HepG2 (cell line): Measurements from ENCODE around the gene PARVB. TPM values are rescaled to one million over a fixed set of nuclear protein-coding genes. Genes with fewer than 3 reads are reported as not detected.

Source experiments
- ATAC-seq: fragments of 200-7000 bp; cut with Tn5 transposase; 3 replicates; pipeline ENCODE4 v1.9.1; 2020; ENCODE audit warnings: mild to moderate bottlenecking, moderate library complexity
- BruUV-seq: library from RNA; stranded (reverse); fragments of 400-500 nt; replicated peaks from 2 replicates; lab custom pipeline; 2021; lab: Mats Ljungman, UMichigan
- CTCF ChIA-PET: fragments of 300-600 bp; formaldehyde crosslinking; extraction: SDS; loops from one replicate; lab custom pipeline; 2021; ENCODE audit warnings: low total read pairs, inconsistent platforms, low intra/inter-chr PET ratio; lab: Yijun Ruan, JAX
- POLR2A ChIA-PET: fragments of 350-600 bp; sonication (Branson Sonifier 250); formaldehyde crosslinking; loops from one replicate; lab custom pipeline; 2020; ENCODE audit warnings: antibody characterized with exemption, inconsistent platforms; lab: Yijun Ruan, JAX
- DNase-seq: peaks from one replicate; pipeline ENCODE4 v3.0.0-alpha.2; 2015; ENCODE audit warnings: low spot score
- FAIRE-seq: peaks from 3 replicates; lab custom pipeline; 2011; peaks lifted over from hg19 to GRCh38; lab: Jason Lieb, UNC
- H2AFZ ChIP-seq: one replicate; pipeline ENCODE4 v1.6.1; 2011; ENCODE audit warnings: low read length, inconsistent platforms
- H3K27ac ChIP-seq: fragments of 300-600 bp; 3 replicates; pipeline ENCODE4 v1.8.0; 2011; ENCODE audit warnings: mixed run types, mild to moderate bottlenecking, mixed read lengths, low read length, inconsistent platforms; ENCODE audit not compliant: insufficient read depth; ENCODE audit errors: extremely low read length
- H3K27me3 ChIP-seq, 2 experiments: fragments of 200-600 bp in 1 of 2; 2 replicates in 1 of 2; 3 replicates in 1 of 2; pipeline versions ENCODE4 v1.6.0 to v1.8.0; 2011; ENCODE audit warnings: low read length in 2 of 2, mild to moderate bottlenecking in 2 of 2, moderate library complexity in 2 of 2, inconsistent platforms in 1 of 2; ENCODE audit not compliant: insufficient read depth in 2 of 2, control insufficient read depth in 1 of 2
- H3K36me3 ChIP-seq, 2 experiments: fragments of 200-600 bp in 1 of 2; replicated peaks in 1 of 2; 2 replicates in 1 of 2; 3 replicates in 1 of 2; pipeline versions ENCODE4 v1.5.1 to v1.8.0; 2011; ENCODE audit warnings: low read length in 2 of 2, inconsistent platforms in 1 of 2; ENCODE audit not compliant: insufficient read depth in 2 of 2, control insufficient read depth in 1 of 2
- H3K4me1 ChIP-seq: 2 replicates; pipeline ENCODE4 v1.5.1; 2012; ENCODE audit warnings: low read length, inconsistent platforms; ENCODE audit not compliant: insufficient read depth
- H3K4me2 ChIP-seq: 2 replicates; pipeline ENCODE4 v1.6.0; 2011; ENCODE audit warnings: low read depth, low read length, inconsistent platforms
- H3K4me3 ChIP-seq, 3 experiments: fragments of 200-600 bp in 1 of 3; sonication (generic), shearing (Covaris generic) in 1 of 3; replicated peaks in 1 of 3; 2 replicates each; pipeline ENCODE4 v1.5.1; 2011 to 2016; ENCODE audit warnings: low read length in 3 of 3, inconsistent platforms in 2 of 3, low read depth in 2 of 3, mild to moderate bottlenecking in 2 of 3, control low read depth in 1 of 3, mixed read lengths in 1 of 3; ENCODE audit not compliant: insufficient read depth in 1 of 3
- H3K79me2 ChIP-seq: one replicate; pipeline ENCODE4 v1.6.1; 2011; ENCODE audit warnings: low read length, inconsistent platforms; ENCODE audit not compliant: insufficient read depth
- H3K9ac ChIP-seq: 2 replicates; pipeline ENCODE4 v1.6.0; 2011; ENCODE audit warnings: mild to moderate bottlenecking, low read depth, low read length, inconsistent platforms; ENCODE audit not compliant: insufficient read depth
- H3K9me3 ChIP-seq: 2 replicates; pipeline ENCODE4 v1.5.1; 2012; ENCODE audit warnings: mild to moderate bottlenecking, low read length
- H4K20me1 ChIP-seq: 2 replicates; pipeline ENCODE4 v1.6.0; 2011; ENCODE audit warnings: inconsistent platforms, mild to moderate bottlenecking, low read length, moderate library complexity; ENCODE audit not compliant: insufficient read depth
- ARNTL ChIP-seq: sonication (generic); formaldehyde crosslinking; IDR thresholded peaks from 2 replicates; pipeline ENCODE4 v1.4.0; 2020; ENCODE audit warnings: mild to moderate bottlenecking, missing genetic modification reagents
- ZFP1 ChIP-seq: IDR thresholded peaks from 2 replicates; pipeline ENCODE4 v1.6.1; 2016
- ZNF121 ChIP-seq: sonication (generic); formaldehyde crosslinking; IDR thresholded peaks from 2 replicates; pipeline ENCODE4 v1.5.0; 2020; ENCODE audit warnings: mild to moderate bottlenecking, missing genetic modification reagents
- ZNF34 ChIP-seq: sonication (generic); formaldehyde crosslinking; IDR thresholded peaks from 2 replicates; pipeline ENCODE4 v1.4.0; 2020; ENCODE audit warnings: mild to moderate bottlenecking, missing genetic modification reagents, borderline replicate concordance
- WGBS: methylation state at CpG from one replicate; pipeline ENCODE4 v1.1.6; 2017; ENCODE audit warnings: low lambda C conversion rate; 5-methylcytosine and 5-hydroxymethylcytosine counted together
- in situ Hi-C: cut with HindIII; loops from 2 replicates; pipeline ENCODE4 v1.10.0; 2017; ENCODE audit warnings: low pct_unique_long_range_greater_than_20kb; ENCODE audit not compliant: extremely low pct_ligation_motif_present
- intact Hi-C: fragments of 100-400 bp; cut with micrococcal nuclease; formaldehyde crosslinking; loops from one replicate; pipeline ENCODE4 v1.10.0; 2022; ENCODE audit not compliant: unreplicated experiment
- polyA plus RNA-seq, 8 experiments: library from polyadenylated mRNA; depleted of rRNA in 3 of 8; stranded (reverse) in 7 of 8; unstranded in 1 of 8; fragments of >200 nt; fragmentation: Illumina TruSeq in 4 of 8; extraction: Trizol in 4 of 8; gene quantifications; 2 replicates each; pipeline versions ENCODE4 v1.2.1 to v1.2.3, GENCODE V29; 2011 to 2016; ENCODE audit warnings: low read depth in 4 of 8, missing spikeins in 1 of 8, mixed read lengths in 1 of 8; ENCODE audit not compliant: insufficient read depth in 1 of 8
- total RNA-seq, 5 experiments: library from RNA; depleted of rRNA; stranded (reverse); fragments of >200 nt; fragmentation: Illumina TruSeq; extraction: Trizol; gene quantifications; 2 replicates each; pipeline ENCODE4 v1.2.3, GENCODE V29; 2016; ENCODE audit warnings: low read depth in 1 of 5

Gene PARVB
- total and polyA plus RNA-seq, 2 of the 13 experiments (the other 11 are each of a cell fraction or from before 2014, with no cell fraction given), result 0.11 to 0.15 TPM

DNA sequence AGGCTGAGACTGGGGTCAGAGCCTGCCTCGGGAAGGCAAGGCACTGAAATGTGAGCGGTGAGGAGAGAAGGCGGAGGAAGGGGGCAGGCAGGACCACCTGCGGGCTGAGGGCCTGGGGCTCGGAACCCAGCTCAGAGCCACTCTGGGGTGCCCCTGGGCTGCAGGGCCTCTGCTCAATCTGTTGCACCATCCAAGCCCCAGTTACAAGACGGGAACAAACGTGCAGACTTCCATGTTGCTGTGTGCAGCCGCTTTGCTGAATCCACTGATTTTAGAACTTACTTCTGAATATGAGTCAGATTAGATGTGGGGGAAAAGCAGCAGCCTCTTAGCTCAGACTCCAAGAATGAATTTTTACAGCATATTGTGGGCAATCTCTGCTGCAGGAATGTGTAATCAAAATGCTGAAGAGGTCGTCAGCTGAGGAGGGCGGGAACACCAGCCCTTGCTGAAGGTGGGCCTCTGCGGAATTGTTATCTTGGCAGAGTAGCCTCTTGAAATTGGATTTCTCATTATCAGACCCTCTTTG is 178.2 kb downstream of the PARVB start:
- no peak overlapping the region for H3K9ac ChIP-seq
- in situ Hi-C loops, result no loop called here
- DNase-seq, result no peak
- ATAC-seq, result no peak
- no peak overlapping the region for H3K27ac ChIP-seq
- H3K79me2 ChIP-seq, result no peaks in the 10 kb centered on the region
- no peaks in the 10 kb centered on the region for H3K36me3 ChIP-seq
- no peak for TF ChIP-seq ZNF34 (CRISPR knock-in tag)
- TF ChIP-seq ZNF121 (CRISPR knock-in tag), result no peak
- no peaks in the 10 kb centered on the region for H3K9me3 ChIP-seq
- CTCF ChIA-PET, result no interaction called here
- no peak overlapping the region for H3K4me2 ChIP-seq
- no peak overlapping the region for H3K4me3 ChIP-seq
- peaks cover 5 to 38% of the 10 kb centered on the region in 2 experiments; a peak in 4 of 5 replicates for H3K27me3 ChIP-seq
- POLR2A ChIA-PET, result no interaction called here
- H2AFZ ChIP-seq, result no peak overlapping the region
- no peak for FAIRE-seq
- no TSS peak for BruUV-seq
- no peaks in the 10 kb centered on the region for H3K4me1 ChIP-seq
- H4K20me1 ChIP-seq, result no peaks in the 10 kb centered on the region
- 11% methylated on average over 6 of the region's 11 CpGs for WGBS
- intact Hi-C loops, result no loop called here

DNA sequence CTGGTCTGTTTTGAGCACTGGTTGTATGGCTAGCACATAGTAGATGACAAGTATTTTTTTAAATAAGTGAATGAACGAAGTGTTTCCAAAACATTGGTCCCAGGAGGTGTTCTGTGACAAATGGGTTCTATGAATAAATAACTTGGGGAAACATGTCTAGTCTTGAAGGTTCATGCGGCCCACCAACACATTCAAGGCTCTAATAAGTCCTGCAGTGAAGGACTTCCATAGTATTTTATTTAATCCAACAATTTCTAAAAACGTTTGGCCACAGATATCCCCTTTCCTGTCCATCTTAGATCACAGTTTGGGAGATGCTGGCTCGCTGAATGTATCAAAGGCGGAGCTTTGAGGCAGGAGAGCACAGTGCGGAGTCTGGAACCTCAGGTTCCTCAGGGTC is 179.1 kb downstream of the PARVB start:
- no peak for FAIRE-seq
- TF ChIP-seq ARNTL (CRISPR knock-in tag) (no peak), ZFP1 (CRISPR knock-in tag) (no peak)

More for the DNA sequence above, 179.1 kb downstream of the PARVB start:
- H3K27ac ChIP-seq, result no peak overlapping the region
- no peaks in the 10 kb centered on the region for H3K36me3 ChIP-seq
- no peaks in the 10 kb centered on the region for H4K20me1 ChIP-seq
- WGBS, result 0% methylated on average over 5 of the region's 6 CpGs
- in situ Hi-C loops, result no loop called here
- ChIA-PET CTCF (no interaction called here), POLR2A (no interaction called here)
- no peaks in the 10 kb centered on the region for H3K9me3 ChIP-seq
- no peaks in the 10 kb centered on the region for H3K79me2 ChIP-seq
- no peak overlapping the region for H2AFZ ChIP-seq
- peaks cover 5 to 38% of the 10 kb centered on the region in 2 experiments; a peak in 4 of 5 replicates for H3K27me3 ChIP-seq
- H3K4me3 ChIP-seq, result no peak overlapping the region
- BruUV-seq, result no TSS peak
- no peak overlapping the region for H3K4me2 ChIP-seq
- intact Hi-C loops, result no loop called here
- no peaks in the 10 kb centered on the region for H3K4me1 ChIP-seq
- DNase-seq, result no peak
- no peak overlapping the region for H3K9ac ChIP-seq
- ATAC-seq, result no peak
